ENCODE results near the gene AKAP8.
"Not testable (repeated sequence)": the region's sequence is repeated elsewhere in the genome, so short reads cannot be mapped to it uniquely, and the experiment has no call there.

Gene AKAP8

GRCh38 chr19:15337202-15337601 lies 42.4 kb downstream of the AKAP8 start:
- Histone ChIP-seq H3K9me3 (replicated peaks in 1 of 2; ENCODE audit: control insufficient read depth in 2 of 2, insufficient read depth in 1 of 2, low read depth in 1 of 2, low read length in 2 of 2) (no peaks in the 10 kb centered on the region), H3K4me1 (ENCODE audit: control insufficient read depth in 2 of 2, insufficient read depth in 1 of 2, low read depth in 1 of 2, low read length in 2 of 2) (peaks cover 0 to 4% of the 10 kb centered on the region in 2 donors), H2BK120ac (ENCODE audit: low read depth, low read length) (no peak overlapping the region), H3K27me3 (ENCODE audit: control insufficient read depth in 3 of 3, insufficient read depth in 3 of 3, low read depth in 1 of 3, low read length in 3 of 3) (no peaks in the 10 kb centered on the region), H4K8ac (ENCODE audit: low read depth, low read length) (no peak overlapping the region), H3K4me3 (ENCODE audit: low read length in 2 of 2) (no peak overlapping the region), H3K79me1 (ENCODE audit: low read depth, low read length) (peaks cover 10% of the 10 kb centered on the region), H3K9ac (ENCODE audit: low read depth, low read length, poor library complexity) (no peak overlapping the region), H2BK5ac (ENCODE audit: low read length) (no peak overlapping the region), H2BK12ac (ENCODE audit: low read length) (no peak overlapping the region), H2AFZ (ENCODE audit: low read length) (no peak overlapping the region), H3K4me2 (ENCODE audit: insufficient read depth, low read length, poor library complexity, severe bottlenecking) (no peak overlapping the region), H3K36me3 (replicated peaks in 1 of 2; ENCODE audit: control insufficient read depth in 2 of 2, insufficient read depth in 2 of 2, low read length in 2 of 2) (peaks cover 0 to 31% of the 10 kb centered on the region in 2 donors), H3K14ac (ENCODE audit: low read length) (no peak overlapping the region), H2AK5ac (ENCODE audit: low read depth, low read length) (no peak overlapping the region), H3K23ac (ENCODE audit: low read depth, low read length, poor library complexity) (no peak overlapping the region), H2BK15ac (ENCODE audit: low read length) (no peak overlapping the region), H3K18ac (ENCODE audit: low read length) (no peak overlapping the region), H3K4ac (ENCODE audit: low read length) (no peak overlapping the region), H3K27ac (replicated peaks; ENCODE audit: low read length) (no peak overlapping the region), H4K91ac (ENCODE audit: low read depth, low read length, poor library complexity) (no peak overlapping the region)
- no peak for DNase-seq (ENCODE audit: low spot score)
- WGBS, 2 donors (ENCODE audit: extremely low coverage in 2 of 2, insufficient read length in 2 of 2, insufficient replicate concordance in 1 of 2), result no CpG with 5 or more reads among the region's 8 CpGs

GRCh38 chr19:15335992-15336391 lies 43.6 kb downstream of the AKAP8 start:
- H2AFZ ChIP-seq (ENCODE audit: low read length); H3K14ac ChIP-seq (ENCODE audit: low read length); H3K4ac ChIP-seq (ENCODE audit: low read length); H2BK5ac ChIP-seq (ENCODE audit: low read length); H4K8ac ChIP-seq (ENCODE audit: low read depth, low read length); H3K27me3 ChIP-seq (ENCODE audit: control insufficient read depth in 3 of 3, insufficient read depth in 3 of 3, low read depth in 1 of 3, low read length in 3 of 3); H3K4me3 ChIP-seq (ENCODE audit: low read length in 2 of 2); H2BK15ac ChIP-seq (ENCODE audit: low read length); H2BK120ac ChIP-seq (ENCODE audit: low read depth, low read length); H3K9ac ChIP-seq (ENCODE audit: low read depth, low read length, poor library complexity); H3K9me3 ChIP-seq (replicated peaks in 1 of 2; ENCODE audit: control insufficient read depth in 2 of 2, insufficient read depth in 1 of 2, low read depth in 1 of 2, low read length in 2 of 2); H4K91ac ChIP-seq (ENCODE audit: low read depth, low read length, poor library complexity); H2AK5ac ChIP-seq (ENCODE audit: low read depth, low read length); DNase-seq (ENCODE audit: low spot score); H3K18ac ChIP-seq (ENCODE audit: low read length); H3K4me2 ChIP-seq (ENCODE audit: insufficient read depth, low read length, poor library complexity, severe bottlenecking); H3K27ac ChIP-seq (replicated peaks; ENCODE audit: low read length); H3K23ac ChIP-seq (ENCODE audit: low read depth, low read length, poor library complexity); H3K4me1 ChIP-seq (ENCODE audit: control insufficient read depth in 2 of 2, insufficient read depth in 1 of 2, low read depth in 1 of 2, low read length in 2 of 2); H2BK12ac ChIP-seq (ENCODE audit: low read length): not testable (repeated sequence)
- peaks cover 0 to 28% of the 10 kb centered on the region in 2 donors for H3K36me3 ChIP-seq (replicated peaks in 1 of 2; ENCODE audit: control insufficient read depth in 2 of 2, insufficient read depth in 2 of 2, low read length in 2 of 2)
- WGBS, 2 donors (ENCODE audit: extremely low coverage in 2 of 2, insufficient read length in 2 of 2, insufficient replicate concordance in 1 of 2), result no CpG with 5 or more reads among the region's 7 CpGs
- peaks cover 12% of the 10 kb centered on the region for H3K79me1 ChIP-seq (ENCODE audit: low read depth, low read length)

- Histone ChIP-seq H2BK120ac (ENCODE audit: low read depth, low read length) (peak within 1 kb of the TSS; percentile 91), H2BK15ac (ENCODE audit: low read length) (peak within 1 kb of the TSS; percentile 94), H4K91ac (ENCODE audit: low read depth, low read length, poor library complexity) (peak within 1 kb of the TSS; percentile 30), H2AFZ (ENCODE audit: low read length) (peak within 1 kb of the TSS; percentile 84), H2AK5ac (ENCODE audit: low read depth, low read length) (peak within 1 kb of the TSS; percentile 94), H3K4ac (ENCODE audit: low read length) (peak within 1 kb of the TSS; percentile 84), H3K9ac (ENCODE audit: low read depth, low read length, poor library complexity) (peak within 1 kb of the TSS; percentile 99), H3K4me3 (ENCODE audit: low read length in 2 of 2) (peak within 1 kb of the TSS; percentile 99 to 100), H3K27me3 (ENCODE audit: control insufficient read depth in 3 of 3, insufficient read depth in 3 of 3, low read depth in 1 of 3, low read length in 3 of 3) (no peaks in the 10 kb centered on the region), H3K14ac (ENCODE audit: low read length) (peak within 1 kb of the TSS; percentile 97), H3K4me1 (ENCODE audit: control insufficient read depth in 2 of 2, insufficient read depth in 1 of 2, low read depth in 1 of 2, low read length in 2 of 2) (peaks cover 3 to 6% of the 10 kb centered on the region in 2 donors), H3K4me2 (ENCODE audit: insufficient read depth, low read length, poor library complexity, severe bottlenecking) (peak within 1 kb of the TSS; percentile 89), H3K9me3 (replicated peaks in 1 of 2; ENCODE audit: control insufficient read depth in 2 of 2, insufficient read depth in 1 of 2, low read depth in 1 of 2, low read length in 2 of 2) (peaks cover 0 to 3% of the 10 kb centered on the region in 2 donors), H2BK12ac (ENCODE audit: low read length) (peak within 1 kb of the TSS; percentile 73), H4K8ac (ENCODE audit: low read depth, low read length) (peak within 1 kb of the TSS; percentile 96), H3K79me1 (ENCODE audit: low read depth, low read length) (peaks cover 12% of the 10 kb centered on the region), H3K36me3 (replicated peaks in 1 of 2; ENCODE audit: control insufficient read depth in 2 of 2, insufficient read depth in 2 of 2, low read length in 2 of 2) (peaks cover 0 to 18% of the 10 kb centered on the region in 2 donors), H3K23ac (ENCODE audit: low read depth, low read length, poor library complexity) (peak within 1 kb of the TSS; percentile 73), H3K27ac (replicated peaks; ENCODE audit: low read length) (peak within 1 kb of the TSS; percentile 87), H2BK5ac (ENCODE audit: low read length) (peak within 1 kb of the TSS; percentile 99), H3K18ac (ENCODE audit: low read length) (peak within 1 kb of the TSS; percentile 98)
- no CpG with 5 or more reads among the region's 81 CpGs for WGBS, 2 donors (ENCODE audit: extremely low coverage in 2 of 2, insufficient read length in 2 of 2, insufficient replicate concordance in 1 of 2)
- DNase-seq (ENCODE audit: low spot score), result peak; percentile 74
These were observed 47.1 kb downstream of the AKAP8 start, which contains the start of gene BRD4 for GRCh38 chr19:15332311-15332996. TSS of gene BRD4 (minus strand) at chr19:15332539. CDS start at chr19:15273099, 59,440 bp downstream.

Measured in neuronal stem cell (in vitro differentiated cells).